HepG2 (cell line): Measurements from ENCODE around the gene EIF3M. TPM values are rescaled to one million over a fixed set of nuclear protein-coding genes. Genes with fewer than 3 reads are reported as not detected.

Experiments used
- ATAC-seq: fragments of 200-7000 bp; cut with Tn5 transposase; 3 replicates; pipeline ENCODE4 v1.9.1; 2020; ENCODE audit warnings: mild to moderate bottlenecking, moderate library complexity
- BruUV-seq: library from RNA; stranded (reverse); fragments of 400-500 nt; replicated peaks from 2 replicates; lab custom pipeline; 2021; lab: Mats Ljungman, UMichigan
- CTCF ChIA-PET: fragments of 300-600 bp; formaldehyde crosslinking; extraction: SDS; loops from one replicate; lab custom pipeline; 2021; ENCODE audit warnings: low total read pairs, inconsistent platforms, low intra/inter-chr PET ratio; lab: Yijun Ruan, JAX
- POLR2A ChIA-PET: fragments of 350-600 bp; sonication (Branson Sonifier 250); formaldehyde crosslinking; loops from one replicate; lab custom pipeline; 2020; ENCODE audit warnings: antibody characterized with exemption, inconsistent platforms; lab: Yijun Ruan, JAX
- DNase-seq: peaks from one replicate; pipeline ENCODE4 v3.0.0-alpha.2; 2015; ENCODE audit warnings: low spot score
- FAIRE-seq: peaks from 3 replicates; lab custom pipeline; 2011; peaks lifted over from hg19 to GRCh38; lab: Jason Lieb, UNC
- H2AFZ ChIP-seq: one replicate; pipeline ENCODE4 v1.6.1; 2011; ENCODE audit warnings: low read length, inconsistent platforms
- H3K27ac ChIP-seq: fragments of 300-600 bp; 3 replicates; pipeline ENCODE4 v1.8.0; 2011; ENCODE audit warnings: mixed run types, mild to moderate bottlenecking, mixed read lengths, low read length, inconsistent platforms; ENCODE audit not compliant: insufficient read depth; ENCODE audit errors: extremely low read length
- H3K27me3 ChIP-seq, 2 experiments: fragments of 200-600 bp in 1 of 2; 2 replicates in 1 of 2; 3 replicates in 1 of 2; pipeline versions ENCODE4 v1.6.0 to v1.8.0; 2011; ENCODE audit warnings: low read length in 2 of 2, mild to moderate bottlenecking in 2 of 2, moderate library complexity in 2 of 2, inconsistent platforms in 1 of 2; ENCODE audit not compliant: insufficient read depth in 2 of 2, control insufficient read depth in 1 of 2
- H3K36me3 ChIP-seq, 2 experiments: fragments of 200-600 bp in 1 of 2; replicated peaks in 1 of 2; 2 replicates in 1 of 2; 3 replicates in 1 of 2; pipeline versions ENCODE4 v1.5.1 to v1.8.0; 2011; ENCODE audit warnings: low read length in 2 of 2, inconsistent platforms in 1 of 2; ENCODE audit not compliant: insufficient read depth in 2 of 2, control insufficient read depth in 1 of 2
- H3K4me1 ChIP-seq: 2 replicates; pipeline ENCODE4 v1.5.1; 2012; ENCODE audit warnings: low read length, inconsistent platforms; ENCODE audit not compliant: insufficient read depth
- H3K4me2 ChIP-seq: 2 replicates; pipeline ENCODE4 v1.6.0; 2011; ENCODE audit warnings: low read depth, low read length, inconsistent platforms
- H3K4me3 ChIP-seq, 3 experiments: fragments of 200-600 bp in 1 of 3; sonication (generic), shearing (Covaris generic) in 1 of 3; replicated peaks in 1 of 3; 2 replicates each; pipeline ENCODE4 v1.5.1; 2011 to 2016; ENCODE audit warnings: low read length in 3 of 3, inconsistent platforms in 2 of 3, low read depth in 2 of 3, mild to moderate bottlenecking in 2 of 3, control low read depth in 1 of 3, mixed read lengths in 1 of 3; ENCODE audit not compliant: insufficient read depth in 1 of 3
- H3K79me2 ChIP-seq: one replicate; pipeline ENCODE4 v1.6.1; 2011; ENCODE audit warnings: low read length, inconsistent platforms; ENCODE audit not compliant: insufficient read depth
- H3K9ac ChIP-seq: 2 replicates; pipeline ENCODE4 v1.6.0; 2011; ENCODE audit warnings: mild to moderate bottlenecking, low read depth, low read length, inconsistent platforms; ENCODE audit not compliant: insufficient read depth
- H3K9me3 ChIP-seq: 2 replicates; pipeline ENCODE4 v1.5.1; 2012; ENCODE audit warnings: mild to moderate bottlenecking, low read length
- H4K20me1 ChIP-seq: 2 replicates; pipeline ENCODE4 v1.6.0; 2011; ENCODE audit warnings: inconsistent platforms, mild to moderate bottlenecking, low read length, moderate library complexity; ENCODE audit not compliant: insufficient read depth
- AFF4 ChIP-seq: sonication (generic); formaldehyde crosslinking; IDR thresholded peaks from 2 replicates; pipeline ENCODE4 v1.4.0; 2020; ENCODE audit warnings: missing genetic modification reagents
- BCLAF1 ChIP-seq: fragments of 450-650 bp; IDR thresholded peaks from 2 replicates; pipeline ENCODE4 v1.6.1; 2017; ENCODE audit warnings: mild to moderate bottlenecking
- CBX5 ChIP-seq: sonication (generic); formaldehyde crosslinking; IDR thresholded peaks from 2 replicates; pipeline ENCODE4 v1.4.0; 2020; ENCODE audit warnings: missing genetic modification reagents, borderline replicate concordance
- KIAA2018 ChIP-seq: sonication (generic); formaldehyde crosslinking; IDR thresholded peaks from 2 replicates; pipeline ENCODE4 v1.5.0; 2020; ENCODE audit warnings: mild to moderate bottlenecking, missing genetic modification reagents, borderline replicate concordance
- PCBP2 ChIP-seq: fragments of 200-400 bp; formaldehyde crosslinking; optimal IDR thresholded peaks from 2 replicates; pipeline ENCODE3; 2018; ENCODE audit warnings: low read length, low read depth; ENCODE audit not compliant: poor library complexity, severe bottlenecking
- THAP8 ChIP-seq: sonication (generic); formaldehyde crosslinking; IDR thresholded peaks from 2 replicates; pipeline ENCODE4 v1.5.1; 2020; ENCODE audit warnings: missing genetic modification reagents, mild to moderate bottlenecking, borderline replicate concordance
- ZNF598 ChIP-seq: sonication (generic); formaldehyde crosslinking; IDR thresholded peaks from 2 replicates; pipeline ENCODE4 v1.5.1; 2020; ENCODE audit warnings: mild to moderate bottlenecking, missing genetic modification reagents, borderline replicate concordance
- ZNF761 ChIP-seq: sonication (generic); formaldehyde crosslinking; conservative IDR thresholded peaks from 2 replicates; pipeline ENCODE4 v1.4.0; 2020; ENCODE audit warnings: mild to moderate bottlenecking, missing genetic modification reagents
- ZNF850 ChIP-seq: sonication (generic); formaldehyde crosslinking; conservative IDR thresholded peaks from 2 replicates; pipeline ENCODE4 v1.9.0; 2021; ENCODE audit warnings: mild to moderate bottlenecking, missing genetic modification reagents
- in situ Hi-C: cut with HindIII; loops from 2 replicates; pipeline ENCODE4 v1.10.0; 2017; ENCODE audit warnings: low pct_unique_long_range_greater_than_20kb; ENCODE audit not compliant: extremely low pct_ligation_motif_present
- intact Hi-C: fragments of 100-400 bp; cut with micrococcal nuclease; formaldehyde crosslinking; loops from one replicate; pipeline ENCODE4 v1.10.0; 2022; ENCODE audit not compliant: unreplicated experiment
- polyA plus RNA-seq, 8 experiments: library from polyadenylated mRNA; depleted of rRNA in 3 of 8; stranded (reverse) in 7 of 8; unstranded in 1 of 8; fragments of >200 nt; fragmentation: Illumina TruSeq in 4 of 8; extraction: Trizol in 4 of 8; gene quantifications; 2 replicates each; pipeline versions ENCODE4 v1.2.1 to v1.2.3, GENCODE V29; 2011 to 2016; ENCODE audit warnings: low read depth in 4 of 8, missing spikeins in 1 of 8, mixed read lengths in 1 of 8; ENCODE audit not compliant: insufficient read depth in 1 of 8
- total RNA-seq, 5 experiments: library from RNA; depleted of rRNA; stranded (reverse); fragments of >200 nt; fragmentation: Illumina TruSeq; extraction: Trizol; gene quantifications; 2 replicates each; pipeline ENCODE4 v1.2.3, GENCODE V29; 2016; ENCODE audit warnings: low read depth in 1 of 5

Gene EIF3M
- total and polyA plus RNA-seq, 2 of the 13 experiments (the other 11 are each of a cell fraction or from before 2014, with no cell fraction given), result 279 to 389 TPM

GRCh38 chr11:32630844-32631243, 47.2 kb downstream of the EIF3M start:
- no peaks in the 10 kb centered on the region for H3K36me3 ChIP-seq
- DNase-seq (no peak), ATAC-seq (no peak), FAIRE-seq (no peak)
- no peaks in the 10 kb centered on the region for H3K79me2 ChIP-seq
- H3K27ac ChIP-seq, result no peak overlapping the region
- ChIA-PET POLR2A (no interaction called here), CTCF (no interaction called here)
- no peak overlapping the region for H3K9ac ChIP-seq
- H3K4me3 ChIP-seq, result no peak overlapping the region
- H3K4me1 ChIP-seq, result no peaks in the 10 kb centered on the region
- no TSS peak for BruUV-seq
- no peak overlapping the region for H3K4me2 ChIP-seq
- no peak overlapping the region for H2AFZ ChIP-seq
- H3K9me3 ChIP-seq, result peaks cover 7% of the 10 kb centered on the region
- in situ Hi-C loops (no loop called here), intact Hi-C loops (no loop called here)
- H4K20me1 ChIP-seq, result no peaks in the 10 kb centered on the region
- no peaks in the 10 kb centered on the region for H3K27me3 ChIP-seq
- TF ChIP-seq ZNF850 (CRISPR knock-in tag) (no peak), AFF4 (CRISPR knock-in tag) (no peak), ZNF598 (CRISPR knock-in tag) (no peak), PCBP2 (no peak), BCLAF1 (no peak), KIAA2018 (no peak), ZNF761 (CRISPR knock-in tag) (no peak), THAP8 (CRISPR knock-in tag) (no peak), CBX5 (CRISPR knock-in tag) (no peak)
